Type B pancreatic cell (in vitro differentiated cells): ENCODE data around the gene UFC1. TPM values are rescaled to one million over a fixed set of nuclear protein-coding genes. Genes with fewer than 3 reads are reported as not detected.

Source experiments
- DNase-seq: peaks from one replicate; pipeline ENCODE4 v3.0.0; 2021; ENCODE audit warnings: mixed read lengths; ENCODE audit not compliant: unreplicated experiment; ENCODE audit errors: extremely low spot score
- H3K27ac Mint-ChIP-seq: 2 replicates; pipeline ENCODE4 v1.8.0; 2021; ENCODE audit warnings: mild to moderate bottlenecking, mixed read lengths
- H3K27me3 Mint-ChIP-seq: 2 replicates; pipeline ENCODE4 v1.8.0; 2021; ENCODE audit warnings: mixed read lengths
- H3K36me3 Mint-ChIP-seq: 2 replicates; pipeline ENCODE4 v1.8.0; 2021; ENCODE audit warnings: mixed read lengths
- H3K4me1 Mint-ChIP-seq: one replicate; pipeline ENCODE4 v1.8.0; 2021; ENCODE audit warnings: mixed read lengths; ENCODE audit not compliant: unreplicated experiment
- H3K4me3 Mint-ChIP-seq: 2 replicates; pipeline ENCODE4 v1.8.0; 2021; ENCODE audit warnings: mild to moderate bottlenecking, mixed read lengths
- H3K9me3 Mint-ChIP-seq: 2 replicates; pipeline ENCODE4 v1.8.0; 2021; ENCODE audit warnings: mixed read lengths
- long read RNA-seq: library from polyadenylated mRNA; unstranded; transcript quantifications from one replicate; pipeline ENCODE4 v2.0.0, GENCODE V29; 2020
- total RNA-seq: library from RNA; stranded (reverse); gene quantifications from 2 replicates; pipeline ENCODE4 v1.2.1, GENCODE V29; 2021; ENCODE audit warnings: low replicate concordance
- TF ChIP-seq, protein P1 (sequence below): fragments of 200-600 bp; sonication (generic); conservative IDR thresholded peaks from 2 replicates; pipeline ENCODE4 v1.5.0; 2021; ENCODE audit warnings: antibody characterized with exemption, mild to moderate bottlenecking

Gene UFC1
- total RNA-seq, result 90.3 and 103 TPM in 2 replicates
- long read RNA-seq, transcript UFC1-201 (6 exons, 1,114 nt), result major isoform, 116 of 132 reads
- long read RNA-seq, partial matches to known transcripts, result 7 of 132 reads
- long read RNA-seq, other reads (novel, unspliced or antisense), result 5 of 132 reads

DNA sequence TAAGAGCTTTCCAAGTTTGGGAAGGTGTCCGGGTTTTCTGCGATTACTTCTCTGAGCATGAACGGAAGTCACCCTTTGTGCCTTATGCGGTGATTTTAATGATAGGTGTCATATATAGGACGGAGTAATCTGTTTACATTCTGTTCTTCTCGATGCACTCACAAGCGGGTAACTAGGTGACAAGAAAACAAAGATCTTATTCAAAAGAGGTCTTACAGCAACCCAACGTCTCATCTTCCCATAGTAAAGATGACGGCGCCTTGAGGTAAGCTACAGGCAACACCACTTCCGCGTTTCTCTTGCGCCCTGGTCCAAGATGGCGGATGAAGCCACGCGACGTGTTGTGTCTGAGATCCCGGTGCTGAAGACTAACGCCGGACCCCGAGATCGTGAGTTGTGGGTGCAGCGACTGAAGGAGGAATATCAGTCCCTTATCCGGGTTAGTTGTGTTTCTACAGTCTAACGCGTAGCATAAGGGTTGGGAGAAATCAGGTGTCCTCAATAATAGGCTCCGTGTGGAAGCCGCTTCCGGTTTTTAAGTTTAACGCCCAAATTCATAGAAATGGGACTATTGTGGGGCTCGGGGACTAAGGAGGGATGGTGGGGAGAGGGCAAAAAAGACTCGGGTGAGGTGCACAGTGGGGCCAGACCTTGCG is at the start of gene UFC1:
Gene UFC1 (plus strand): TSS at position 297 of the 656 bp plus-strand sequence. CDS start 20 bp downstream, at position 317.
- no peaks in the 10 kb centered on the region for H3K36me3 Mint-ChIP-seq

DNA sequence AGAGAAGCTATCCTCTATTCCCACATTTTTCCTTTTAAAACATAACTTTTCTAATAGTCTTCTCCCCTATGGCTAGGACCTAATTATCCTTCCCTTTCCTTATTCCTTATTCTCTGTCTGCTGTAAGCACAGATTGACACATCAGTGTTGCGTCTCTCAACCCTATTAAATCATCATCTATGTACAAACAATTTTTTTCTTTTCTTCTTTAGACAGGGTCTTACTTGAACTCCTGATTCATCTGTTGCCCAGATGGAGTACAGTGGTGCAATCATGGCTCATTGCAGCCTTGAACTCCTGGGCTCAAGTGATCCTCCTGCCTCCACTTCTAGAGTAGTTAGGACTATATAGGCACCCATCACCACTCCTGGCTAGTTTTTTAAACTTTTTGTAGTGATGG is 47.3 kb upstream of the UFC1 start:
- Mint-ChIP-seq H3K36me3 (peaks cover 13% of the 10 kb centered on the region), H3K9me3 (no peaks in the 10 kb centered on the region), H3K4me1 (no peaks in the 10 kb centered on the region), H3K27me3 (no peaks in the 10 kb centered on the region), H3K27ac (no peak overlapping the region), H3K4me3 (no peak overlapping the region)
- no peak for DNase-seq
- TF ChIP-seq, protein P1, sequence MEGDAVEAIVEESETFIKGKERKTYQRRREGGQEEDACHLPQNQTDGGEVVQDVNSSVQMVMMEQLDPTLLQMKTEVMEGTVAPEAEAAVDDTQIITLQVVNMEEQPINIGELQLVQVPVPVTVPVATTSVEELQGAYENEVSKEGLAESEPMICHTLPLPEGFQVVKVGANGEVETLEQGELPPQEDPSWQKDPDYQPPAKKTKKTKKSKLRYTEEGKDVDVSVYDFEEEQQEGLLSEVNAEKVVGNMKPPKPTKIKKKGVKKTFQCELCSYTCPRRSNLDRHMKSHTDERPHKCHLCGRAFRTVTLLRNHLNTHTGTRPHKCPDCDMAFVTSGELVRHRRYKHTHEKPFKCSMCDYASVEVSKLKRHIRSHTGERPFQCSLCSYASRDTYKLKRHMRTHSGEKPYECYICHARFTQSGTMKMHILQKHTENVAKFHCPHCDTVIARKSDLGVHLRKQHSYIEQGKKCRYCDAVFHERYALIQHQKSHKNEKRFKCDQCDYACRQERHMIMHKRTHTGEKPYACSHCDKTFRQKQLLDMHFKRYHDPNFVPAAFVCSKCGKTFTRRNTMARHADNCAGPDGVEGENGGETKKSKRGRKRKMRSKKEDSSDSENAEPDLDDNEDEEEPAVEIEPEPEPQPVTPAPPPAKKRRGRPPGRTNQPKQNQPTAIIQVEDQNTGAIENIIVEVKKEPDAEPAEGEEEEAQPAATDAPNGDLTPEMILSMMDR, result no peak

More for the DNA sequence above, at the start of gene UFC1:
- TF ChIP-seq, protein P1, result no peak
- DNase-seq, result no peak
- Mint-ChIP-seq H3K27ac (peak within 1 kb of the TSS; percentile 100), H3K9me3 (no peaks in the 10 kb centered on the region), H3K4me1 (peaks cover 22% of the 10 kb centered on the region), H3K27me3 (no peaks in the 10 kb centered on the region), H3K4me3 (peak within 1 kb of the TSS; percentile 99)

- Mint-ChIP-seq H3K4me1 (peaks cover 16% of the 10 kb centered on the region), H3K27ac (no peak overlapping the region), H3K9me3 (no peaks in the 10 kb centered on the region), H3K4me3 (no peak overlapping the region), H3K27me3 (no peaks in the 10 kb centered on the region), H3K36me3 (peaks cover 12% of the 10 kb centered on the region)
- DNase-seq, result no peak
- TF ChIP-seq, protein P1, result no peak
Observed at GRCh38 chr1:161111117-161111516, 42.7 kb upstream of the UFC1 start.

- Mint-ChIP-seq H3K27me3 (no peaks in the 10 kb centered on the region), H3K36me3 (peaks cover 8% of the 10 kb centered on the region), H3K27ac (no peak overlapping the region), H3K9me3 (no peaks in the 10 kb centered on the region), H3K4me3 (no peak overlapping the region), H3K4me1 (peaks cover 19% of the 10 kb centered on the region)
- TF ChIP-seq, protein P1, result no peak
- DNase-seq, result no peak
Observed at GRCh38 chr1:161111527-161111926, 42.3 kb upstream of the UFC1 start.

DNA sequence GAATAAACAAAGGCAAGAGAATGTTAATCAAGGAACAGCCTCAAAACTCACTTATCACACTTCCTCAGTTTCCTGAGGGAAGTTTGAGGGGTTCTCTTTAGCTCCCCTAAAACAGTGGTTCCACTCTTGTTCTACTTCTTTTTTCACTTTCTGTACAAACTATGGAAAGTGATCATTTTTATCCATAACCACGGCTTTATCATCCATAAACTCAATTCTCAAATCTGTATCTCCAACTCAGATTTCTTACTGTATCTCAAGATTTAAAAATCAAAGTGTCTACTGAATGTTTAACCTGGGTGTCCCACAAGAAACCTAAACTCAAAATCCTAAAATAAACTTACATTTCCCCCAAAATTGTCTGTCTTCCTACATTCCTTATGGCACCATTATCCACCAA is 39.9 kb upstream of the UFC1 start:
- H3K27ac Mint-ChIP-seq, result no peak overlapping the region
- DNase-seq, result no peak
- TF ChIP-seq, protein P1, result no peak
- peaks cover 26% of the 10 kb centered on the region for H3K4me1 Mint-ChIP-seq
- H3K36me3 Mint-ChIP-seq, result peaks cover 7% of the 10 kb centered on the region
- H3K4me3 Mint-ChIP-seq, result no peak overlapping the region
- H3K27me3 Mint-ChIP-seq, result no peaks in the 10 kb centered on the region
- H3K9me3 Mint-ChIP-seq, result no peaks in the 10 kb centered on the region
